ENCODE results near the gene MAG. TPM values are rescaled to one million over a fixed set of nuclear protein-coding genes. Genes with fewer than 3 reads are reported as not detected.

Gene MAG
- total RNA-seq, 1 experiment from 2014 or later, result not detected

GRCh38 chr19:35362261-35363000 lies 70.5 kb downstream of the MAG start:
- no peak overlapping the region for H2BK5ac ChIP-seq (ENCODE audit: insufficient read length, low read length)
- Mint-ChIP-seq H3K27ac (no peak overlapping the region; a peak in 1 of 7 replicates), H3K9me3 (no peaks in the 10 kb centered on the region), H3K4me3 (no peak overlapping the region), H3K27me3 (ENCODE audit: low read depth) (peaks cover 6% of the 10 kb centered on the region), H3K36me3 (ENCODE audit: insufficient read depth in 1 of 3, low read depth in 3 of 3) (no peaks in the 10 kb centered on the region), H3K4me1 (peaks cover 3 to 5% of the 10 kb centered on the region in 2 experiments; a peak in 2 of 4 replicates)
- no peak overlapping the region for H3K27ac ChIP-seq (ENCODE audit: insufficient read length, low read depth, low read length)
- no peaks in the 10 kb centered on the region for H3K23me2 ChIP-seq (ENCODE audit: insufficient read length, low read depth, low read length, poor library complexity, severe bottlenecking)
- H3K4me2 ChIP-seq (ENCODE audit: insufficient read depth, insufficient read length, low read length), result no peak overlapping the region
- H4K5ac ChIP-seq (ENCODE audit: insufficient read length, low read depth, low read length), result no peak overlapping the region
- WGBS (ENCODE audit: extremely low coverage, insufficient read length, low lambda C conversion rate), result no CpG with 5 or more reads among the region's 14 CpGs
- H3K9ac ChIP-seq (ENCODE audit: extremely low read depth, insufficient read length, low read length), result no peak overlapping the region
- H3K4ac ChIP-seq (ENCODE audit: low read depth, low read length), result no peak overlapping the region
- H3K79me1 ChIP-seq (ENCODE audit: insufficient read depth, low read depth, low read length, poor library complexity, severe bottlenecking), result no peaks in the 10 kb centered on the region
- H3K9me3 ChIP-seq (ENCODE audit: control insufficient read depth, low read depth, low read length), result no peaks in the 10 kb centered on the region
- H3T11ph ChIP-seq (ENCODE audit: low read length), result no peak overlapping the region
- H4K8ac ChIP-seq (replicated peaks; ENCODE audit: insufficient read length, low read depth, low read length), result no peak overlapping the region
- no peaks in the 10 kb centered on the region for H3K79me2 ChIP-seq (ENCODE audit: insufficient read depth, low read length)
- no peak overlapping the region for H4K91ac ChIP-seq (ENCODE audit: insufficient read length, low read depth, low read length)
- H3K18ac ChIP-seq (ENCODE audit: insufficient read length, low read depth, low read length), result no peak overlapping the region
- H3K56ac ChIP-seq (ENCODE audit: insufficient read length, low read depth, low read length), result no peak overlapping the region
- H4K20me1 ChIP-seq (ENCODE audit: control insufficient read depth, insufficient read depth, insufficient read length), result peaks cover 3% of the 10 kb centered on the region
- H3K27me3 ChIP-seq (ENCODE audit: insufficient read depth, low read length), result no peaks in the 10 kb centered on the region
- no peak for DNase-seq
- H2BK20ac ChIP-seq (ENCODE audit: low read depth, low read length, poor library complexity, severe bottlenecking), result no peak overlapping the region
- no peak overlapping the region for H2BK15ac ChIP-seq (ENCODE audit: low read depth, low read length)
- H2BK12ac ChIP-seq (ENCODE audit: insufficient read length, low read depth, low read length), result no peak overlapping the region
- H3K14ac ChIP-seq (ENCODE audit: insufficient read depth, low read length), result no peak overlapping the region
- no peak overlapping the region for H3K23ac ChIP-seq (ENCODE audit: insufficient read length, low read depth, low read length)
- TF ChIP-seq CTCF (conservative IDR thresholded peaks at IDR 0.05), result no peak
- no peak overlapping the region for H2BK120ac ChIP-seq (ENCODE audit: low read depth, low read length, poor library complexity, severe bottlenecking)
- H2AK5ac ChIP-seq (ENCODE audit: insufficient read length, low read length), result no peak overlapping the region
- no peak overlapping the region for H2AFZ ChIP-seq (ENCODE audit: low read length)
- no peaks in the 10 kb centered on the region for H3K4me1 ChIP-seq (ENCODE audit: insufficient read depth, low read length)

Data from H9 (cell line).